IPS-20b (cell line): Measurements from ENCODE around the gene UPK2.
"Not testable (repeated sequence)": the region's sequence is repeated elsewhere in the genome, so short reads cannot be mapped to it uniquely, and the experiment has no call there.

Source experiments
- H3K27ac ChIP-seq: one replicate; pipeline ENCODE4 v1.5.1; 2013; ENCODE audit warnings: low read length
- H3K27me3 ChIP-seq: 2 replicates; pipeline ENCODE4 v1.6.1; 2013; ENCODE audit warnings: mild to moderate bottlenecking, low read length, inconsistent platforms; ENCODE audit not compliant: insufficient read depth
- H3K36me3 ChIP-seq: 2 replicates; pipeline ENCODE4 v1.6.1; 2013; ENCODE audit warnings: low read depth, mild to moderate bottlenecking, inconsistent platforms, low read length, moderate library complexity; ENCODE audit not compliant: insufficient read depth
- H3K4me1 ChIP-seq: 2 replicates; pipeline ENCODE4 v1.6.1; 2013; ENCODE audit warnings: mild to moderate bottlenecking, control low read depth, inconsistent platforms, low read length, moderate library complexity; ENCODE audit not compliant: insufficient read depth
- H3K4me3 ChIP-seq: 2 replicates; pipeline ENCODE4 v1.5.1; 2013; ENCODE audit warnings: mild to moderate bottlenecking, low read length, inconsistent platforms
- H3K9ac ChIP-seq: 2 replicates; pipeline ENCODE4 v1.6.1; 2013; ENCODE audit warnings: low read depth, mild to moderate bottlenecking, inconsistent platforms, low read length, moderate library complexity
- H3K9me3 ChIP-seq: 2 replicates; pipeline ENCODE4 v1.6.1; 2013; ENCODE audit warnings: mild to moderate bottlenecking, low read depth, low read length, inconsistent platforms; ENCODE audit not compliant: insufficient read depth

Gene UPK2

DNA sequence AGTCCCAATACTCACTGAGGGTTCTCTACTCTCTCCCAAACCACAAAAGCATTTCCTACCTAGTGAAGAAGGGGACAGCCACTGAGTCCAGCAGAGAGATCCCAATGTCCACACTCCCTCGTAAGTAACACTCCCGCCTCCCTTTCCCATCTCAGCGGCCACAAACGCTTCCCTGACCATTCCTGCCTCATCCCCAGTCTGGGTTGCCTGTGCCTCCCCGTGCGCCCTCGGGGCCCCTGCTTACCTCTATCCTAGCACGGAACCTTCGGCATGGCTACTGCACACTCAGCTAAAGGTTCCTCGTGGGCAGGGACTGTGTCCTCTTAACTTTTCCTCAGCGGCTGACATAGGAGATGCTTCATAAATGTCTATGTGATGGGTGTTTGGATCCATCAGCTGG is 1.5 kb downstream of the UPK2 start:
- Histone ChIP-seq H3K4me1 (no peaks in the 10 kb centered on the region), H3K9me3 (no peaks in the 10 kb centered on the region), H3K27ac (no peak overlapping the region), H3K4me3 (no peak overlapping the region), H3K36me3 (no peaks in the 10 kb centered on the region), H3K9ac (no peak overlapping the region), H3K27me3 (no peaks in the 10 kb centered on the region; the same call in none of the 2 replicates)

GRCh38 chr11:118957968-118958367 is 1.9 kb downstream of the UPK2 start:
- Histone ChIP-seq H3K4me1 (no peaks in the 10 kb centered on the region), H3K27me3 (no peaks in the 10 kb centered on the region; the same call in none of the 2 replicates), H3K36me3 (no peaks in the 10 kb centered on the region), H3K9me3 (no peaks in the 10 kb centered on the region), H3K9ac (no peak overlapping the region), H3K27ac (no peak overlapping the region), H3K4me3 (no peak overlapping the region)

DNA sequence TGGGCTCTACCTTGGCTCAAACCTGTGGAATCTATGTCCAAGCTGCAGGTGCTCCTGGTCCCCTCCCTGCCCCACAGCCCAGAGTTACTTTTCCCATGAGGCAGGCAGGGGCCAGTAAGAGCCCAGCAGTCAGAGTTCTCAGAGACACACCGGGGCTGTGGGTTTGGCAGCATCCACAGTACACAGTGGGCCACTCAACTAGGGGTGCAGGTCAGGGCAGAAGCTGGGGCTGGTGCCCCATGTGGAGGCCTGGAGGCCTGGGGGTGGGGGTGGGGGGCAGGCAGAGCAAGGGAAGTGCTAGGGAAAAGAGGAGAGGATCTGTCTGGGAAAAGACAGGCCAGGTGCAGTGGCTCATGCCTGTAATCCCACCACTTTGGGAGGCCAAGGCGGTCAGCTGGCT is 2.5 kb downstream of the UPK2 start:
- Histone ChIP-seq H3K9me3 (no peaks in the 10 kb centered on the region), H3K9ac (no peak overlapping the region), H3K4me3 (no peak overlapping the region), H3K27ac (no peak overlapping the region), H3K27me3 (no peaks in the 10 kb centered on the region; the same call in none of the 2 replicates), H3K36me3 (no peaks in the 10 kb centered on the region), H3K4me1 (no peaks in the 10 kb centered on the region)

GRCh38 chr11:118961189-118961588 is 5.1 kb downstream of the UPK2 start:
- H3K9me3 ChIP-seq: no peaks in the 10 kb centered on the region
- H3K4me1 ChIP-seq: no peaks in the 10 kb centered on the region
- no peaks in the 10 kb centered on the region for H3K27me3 ChIP-seq
- H3K27ac ChIP-seq: no peak overlapping the region
- no peak overlapping the region for H3K9ac ChIP-seq
- H3K36me3 ChIP-seq: no peaks in the 10 kb centered on the region
- H3K4me3 ChIP-seq: no peak overlapping the region

GRCh38 chr11:118961591-118961990 is 5.5 kb downstream of the UPK2 start:
- H3K9me3 ChIP-seq: no peaks in the 10 kb centered on the region
- H3K4me3 ChIP-seq: no peak overlapping the region
- H3K36me3 ChIP-seq: no peaks in the 10 kb centered on the region
- no peaks in the 10 kb centered on the region for H3K27me3 ChIP-seq
- no peaks in the 10 kb centered on the region for H3K4me1 ChIP-seq
- H3K27ac ChIP-seq: no peak overlapping the region
- H3K9ac ChIP-seq: no peak overlapping the region

DNA sequence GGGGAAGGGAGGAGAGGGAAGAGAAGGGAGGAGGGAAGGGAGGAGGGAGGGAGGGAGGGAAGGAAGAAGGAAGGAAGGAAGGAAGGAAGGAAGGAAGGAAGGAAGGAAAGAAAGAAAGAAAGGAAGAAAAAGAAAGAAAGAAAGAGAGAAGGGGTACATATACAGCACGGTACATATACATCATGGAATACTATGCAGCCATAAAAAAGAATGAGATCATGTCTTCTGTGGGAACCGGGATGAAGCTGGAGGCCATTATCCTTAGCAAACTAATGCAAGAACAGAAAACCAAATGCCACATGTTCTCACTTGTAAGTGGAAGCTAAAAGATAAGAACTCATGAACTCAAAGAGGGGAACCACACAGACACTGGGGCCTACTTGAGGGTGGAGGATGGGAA is 13.4 kb downstream of the UPK2 start:
- not testable (repeated sequence) for H3K27ac ChIP-seq, H3K4me1 ChIP-seq, H3K36me3 ChIP-seq, H3K9ac ChIP-seq, H3K27me3 ChIP-seq, H3K4me3 ChIP-seq, H3K9me3 ChIP-seq

- no peaks in the 10 kb centered on the region for H3K27me3 ChIP-seq
- H3K9ac ChIP-seq: no peak within 1 kb of the TSS
- H3K4me1 ChIP-seq: no peaks in the 10 kb centered on the region
- no peak within 1 kb of the TSS for H3K27ac ChIP-seq
- H3K9me3 ChIP-seq: no peaks in the 10 kb centered on the region
- no peaks in the 10 kb centered on the region for H3K36me3 ChIP-seq
- no peak within 1 kb of the TSS for H3K4me3 ChIP-seq
These were observed 15.5 kb downstream of the UPK2 start, which contains the start of gene FOXR1 for GRCh38 chr11:118971646-118972045. Gene FOXR1, plus strand, starts transcription at chr11:118971761. Its CDS starts 171 bp downstream, at chr11:118971932.

GRCh38 chr11:118973985-118974384 is 17.9 kb downstream of the UPK2 start:
- H3K4me1 ChIP-seq: peaks cover under 1% of the 10 kb centered on the region; the same call in 1 of the 2 replicates
- H3K27ac ChIP-seq: no peak overlapping the region
- H3K36me3 ChIP-seq: no peaks in the 10 kb centered on the region
- H3K9ac ChIP-seq: no peak overlapping the region
- no peaks in the 10 kb centered on the region for H3K27me3 ChIP-seq
- H3K4me3 ChIP-seq: no peak overlapping the region
- no peaks in the 10 kb centered on the region for H3K9me3 ChIP-seq

DNA sequence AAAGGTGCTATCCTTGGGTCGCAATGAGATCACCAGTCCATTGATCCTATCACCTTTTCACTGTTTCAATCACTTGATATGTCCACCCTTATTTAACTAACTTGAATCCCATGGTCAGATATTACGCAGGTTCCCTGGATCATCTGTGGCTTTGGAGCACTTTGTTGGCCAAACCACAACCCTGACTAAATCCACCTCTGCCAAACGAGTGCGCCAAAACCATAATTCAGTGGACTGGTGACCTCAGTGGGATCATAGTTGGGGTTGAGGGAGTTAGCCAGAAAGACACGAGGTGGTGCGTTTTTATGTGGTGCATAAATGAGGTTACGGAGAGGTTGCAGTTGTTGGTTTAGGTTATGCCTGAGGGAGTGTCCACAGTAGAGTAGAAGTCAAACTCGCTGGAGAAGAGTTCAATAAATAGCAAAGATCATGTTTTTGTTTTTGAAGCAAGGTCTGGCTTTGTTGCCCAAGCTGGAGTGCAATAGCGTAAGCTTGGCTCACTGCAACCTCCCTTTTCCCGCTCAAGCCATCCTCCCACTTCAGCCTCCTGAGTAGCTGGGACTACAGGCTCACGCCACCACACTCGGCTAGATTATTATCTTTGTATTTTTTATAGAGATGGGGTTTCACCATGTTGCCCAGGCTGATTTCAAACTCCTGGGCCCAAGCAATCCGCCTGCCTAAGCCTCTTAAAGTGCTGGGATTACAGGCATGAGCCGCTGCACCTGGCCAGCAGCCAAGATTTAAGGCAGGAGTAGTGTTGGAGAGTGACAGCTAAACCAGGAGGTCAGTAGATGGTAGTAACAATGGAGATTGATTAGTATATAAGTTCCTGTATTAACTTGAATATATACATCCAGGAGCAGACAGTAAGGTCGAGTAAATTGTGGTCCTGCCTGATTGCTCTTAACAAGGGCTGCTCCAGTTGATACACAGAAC is 19.9 kb downstream of the UPK2 start:
- Histone ChIP-seq H3K27ac (no peak overlapping the region), H3K27me3 (peaks cover 15% of the 10 kb centered on the region), H3K4me3 (no peak overlapping the region), H3K36me3 (no peaks in the 10 kb centered on the region), H3K9ac (no peak overlapping the region), H3K4me1 (peaks cover 7% of the 10 kb centered on the region; the same call in 1 of the 2 replicates), H3K9me3 (no peaks in the 10 kb centered on the region)

- H3K4me3 ChIP-seq: no peak overlapping the region
- no peak overlapping the region for H3K27ac ChIP-seq
- peaks cover 18% of the 10 kb centered on the region for H3K27me3 ChIP-seq
- H3K9ac ChIP-seq: no peak overlapping the region; the same call in 1 of the 2 replicates
- H3K36me3 ChIP-seq: no peaks in the 10 kb centered on the region
- H3K4me1 ChIP-seq: peaks cover 7% of the 10 kb centered on the region; the same call in 1 of the 2 replicates
- no peaks in the 10 kb centered on the region for H3K9me3 ChIP-seq
These were observed 23.3 kb downstream of the UPK2 start for GRCh38 chr11:118979434-118979833.

DNA sequence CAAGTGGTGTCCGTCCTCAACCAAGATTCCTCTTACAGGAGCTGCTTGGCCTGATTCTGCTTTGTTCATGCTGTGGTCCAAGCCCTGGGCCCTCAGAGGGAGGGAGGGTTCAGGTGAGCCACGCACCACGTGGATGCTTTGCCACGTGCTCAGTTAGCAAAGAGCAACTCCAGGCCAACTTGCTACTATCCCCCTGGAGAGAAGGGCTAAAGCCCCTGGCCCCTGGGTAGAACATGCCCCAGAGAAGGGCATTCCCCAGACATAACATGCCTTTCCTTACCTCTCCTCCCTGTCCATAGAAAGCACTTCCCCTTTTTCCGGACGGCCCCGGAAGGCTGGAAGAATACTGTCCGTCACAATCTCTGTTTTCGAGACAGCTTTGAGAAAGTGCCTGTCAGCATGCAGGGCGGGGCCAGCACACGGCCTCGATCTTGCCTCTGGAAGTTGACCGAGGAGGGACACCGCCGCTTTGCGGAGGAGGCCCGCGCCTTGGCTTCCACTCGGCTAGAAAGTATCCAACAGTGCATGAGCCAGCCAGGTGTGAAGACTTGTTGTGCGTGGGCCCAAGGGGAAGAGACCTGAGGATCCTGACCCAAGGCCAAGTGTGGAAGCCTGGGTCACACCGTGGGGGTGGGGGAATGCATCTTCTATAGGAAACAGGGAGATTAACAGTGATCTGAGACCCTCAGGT is 24.2 kb downstream of the UPK2 start:
- Histone ChIP-seq H3K4me1 (peaks cover 7% of the 10 kb centered on the region; the same call in 1 of the 2 replicates), H3K27ac (no peak overlapping the region), H3K9me3 (no peaks in the 10 kb centered on the region), H3K27me3 (peaks cover 18% of the 10 kb centered on the region), H3K9ac (peak overlapping the region; percentile 16; the same call in 1 of the 2 replicates), H3K4me3 (0 out of 2 replicates have a peak overlapping the region, but pooled peaks have one; percentile 12), H3K36me3 (no peaks in the 10 kb centered on the region)
